HUES64 (cell line): ENCODE data around the gene CCDC12.

Experiments used
- H3K27ac ChIP-seq: 2 replicates; pipeline ENCODE4 v1.7.0; 2013; ENCODE audit warnings: low read depth, low read length, inconsistent platforms
- H3K27me3 ChIP-seq: 2 replicates; pipeline ENCODE4 v1.6.1; 2013; ENCODE audit warnings: mild to moderate bottlenecking, low read length; ENCODE audit not compliant: insufficient read depth
- H3K36me3 ChIP-seq: 2 replicates; pipeline ENCODE4 v1.6.1; 2013; ENCODE audit warnings: mild to moderate bottlenecking, low read length; ENCODE audit not compliant: insufficient read depth
- H3K4me1 ChIP-seq: 2 replicates; pipeline ENCODE4 v1.6.1; 2013; ENCODE audit warnings: mild to moderate bottlenecking, low read length, moderate library complexity; ENCODE audit not compliant: insufficient read depth
- H3K4me3 ChIP-seq: 2 replicates; pipeline ENCODE4 v1.5.1; 2013; ENCODE audit warnings: mild to moderate bottlenecking, low read length, moderate library complexity
- H3K9ac ChIP-seq: 2 replicates; pipeline ENCODE4 v1.6.1; 2013; ENCODE audit warnings: mild to moderate bottlenecking, low read depth, low read length
- H3K9me3 ChIP-seq: 2 replicates; pipeline ENCODE4 v1.6.1; 2013; ENCODE audit warnings: low read depth, low read length; ENCODE audit not compliant: insufficient read depth
- WGBS: fragments of 150-250, 120-280 bp; methylation state at CpG from one replicate; pipeline ENCODE4 v1.1.7; 2013; ENCODE audit warnings: missing lambda C conversion rate; 5-methylcytosine and 5-hydroxymethylcytosine counted together

Gene CCDC12

DNA sequence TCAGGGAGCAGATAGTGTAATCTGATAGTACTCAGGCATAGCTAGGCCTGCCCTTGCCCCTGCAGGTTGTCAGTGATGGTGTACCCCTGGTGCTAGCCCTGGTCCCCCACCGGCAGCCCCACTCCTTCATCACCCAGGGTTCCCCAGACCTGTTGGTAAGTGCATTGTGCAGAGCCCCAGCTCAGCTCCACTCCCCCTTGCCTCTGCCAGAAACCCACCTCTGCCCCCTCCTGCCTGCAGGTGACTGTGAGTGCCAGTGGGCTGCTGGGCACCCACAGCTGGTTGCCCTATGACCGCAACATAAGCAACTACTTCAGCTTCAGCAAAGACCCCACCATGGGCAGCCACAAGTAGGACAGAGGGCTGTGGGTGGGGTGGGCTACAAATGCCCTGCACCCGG is 30.5 kb upstream of the CCDC12 start:
- Histone ChIP-seq H3K36me3 (peaks cover 41% of the 10 kb centered on the region), H3K9ac (no peak overlapping the region)
- WGBS, result 93% methylated on average over 3 of the region's 3 CpGs

DNA sequence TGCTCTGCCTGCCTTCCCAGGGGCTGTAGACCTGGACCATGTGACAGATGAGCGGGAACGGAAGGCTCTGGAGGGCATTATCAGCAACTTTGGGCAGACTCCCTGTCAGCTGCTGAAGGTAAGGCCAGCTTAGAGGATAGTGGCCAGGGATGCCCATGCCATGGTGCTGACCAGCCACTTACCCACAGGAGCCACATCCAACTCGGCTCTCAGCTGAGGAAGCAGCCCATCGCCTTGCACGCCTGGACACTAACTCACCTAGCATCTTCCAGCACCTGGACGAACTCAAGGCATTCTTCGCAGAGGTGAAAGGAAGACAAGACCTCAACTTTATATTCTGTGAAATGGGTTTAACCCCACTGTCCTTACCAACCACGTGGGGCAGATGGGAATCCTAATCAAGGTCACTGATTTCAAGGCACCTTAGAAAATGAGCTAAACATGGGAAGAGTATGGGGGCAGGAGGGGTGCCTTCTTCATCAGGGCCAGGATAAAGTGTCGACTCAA is 29.7 kb upstream of the CCDC12 start:
- 0 out of 2 replicates have a peak, but pooled peaks cover 5% of the 10 kb centered on the region for H3K4me1 ChIP-seq
- H3K27ac ChIP-seq, result no peak overlapping the region
- whole genome bisulfite sequencing, result 91% methylated on average over 9 of the region's 9 CpGs
- H3K9ac ChIP-seq, result no peak overlapping the region
- H3K9me3 ChIP-seq, result no peaks in the 10 kb centered on the region
- peaks cover 48% of the 10 kb centered on the region for H3K36me3 ChIP-seq
- H3K27me3 ChIP-seq, result no peaks in the 10 kb centered on the region
- H3K4me3 ChIP-seq, result no peak overlapping the region

More for the DNA sequence above, 30.5 kb upstream of the CCDC12 start:
- Histone ChIP-seq H3K4me1 (0 out of 2 replicates have a peak, but pooled peaks cover 5% of the 10 kb centered on the region), H3K4me3 (no peak overlapping the region), H3K27me3 (no peaks in the 10 kb centered on the region), H3K27ac (no peak overlapping the region), H3K9me3 (no peaks in the 10 kb centered on the region)

DNA sequence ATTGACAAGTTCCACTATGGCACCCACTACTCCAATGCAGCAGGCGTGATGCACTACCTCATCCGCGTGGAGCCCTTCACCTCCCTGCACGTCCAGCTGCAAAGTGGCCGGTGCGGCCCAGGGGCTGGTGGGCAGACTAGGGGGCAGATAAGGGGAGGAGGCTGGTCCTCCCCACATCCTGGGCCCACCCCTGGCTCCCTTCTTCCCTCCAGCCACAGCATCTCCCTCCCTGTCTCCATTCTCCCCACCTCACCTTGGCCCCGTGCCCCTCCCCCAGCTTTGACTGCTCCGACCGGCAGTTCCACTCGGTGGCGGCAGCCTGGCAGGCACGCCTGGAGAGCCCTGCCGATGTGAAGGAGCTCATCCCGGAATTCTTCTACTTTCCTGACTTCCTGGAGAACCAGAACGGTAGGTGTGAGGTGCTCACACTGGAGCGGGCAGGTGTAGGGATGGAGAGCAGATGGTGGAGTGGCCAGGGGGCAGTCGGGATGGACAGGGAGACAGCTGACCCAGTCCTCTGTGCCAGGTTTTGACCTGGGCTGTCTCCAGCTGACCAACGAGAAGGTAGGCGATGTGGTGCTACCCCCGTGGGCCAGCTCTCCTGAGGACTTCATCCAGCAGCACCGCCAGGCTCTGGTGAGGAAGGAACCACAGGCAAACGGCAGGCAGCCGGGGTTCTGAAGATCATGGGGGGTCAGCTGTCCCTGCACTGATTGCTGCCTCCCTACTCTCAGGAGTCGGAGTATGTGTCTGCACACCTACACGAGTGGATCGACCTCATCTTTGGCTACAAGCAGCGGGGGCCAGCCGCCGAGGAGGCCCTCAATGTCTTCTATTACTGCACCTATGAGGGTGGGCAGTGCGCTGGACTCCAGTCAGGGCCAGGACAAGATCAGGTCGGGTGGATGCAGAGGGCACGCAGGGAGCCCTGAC is 28.9 kb upstream of the CCDC12 start:
- Histone ChIP-seq H3K36me3 (peaks cover 55% of the 10 kb centered on the region), H3K4me3 (no peak overlapping the region), H3K4me1 (0 out of 2 replicates have a peak, but pooled peaks cover 4% of the 10 kb centered on the region), H3K27me3 (no peaks in the 10 kb centered on the region), H3K9me3 (no peaks in the 10 kb centered on the region), H3K9ac (no peak overlapping the region), H3K27ac (no peak overlapping the region)
- WGBS, result 92% methylated on average over 32 of the region's 32 CpGs

DNA sequence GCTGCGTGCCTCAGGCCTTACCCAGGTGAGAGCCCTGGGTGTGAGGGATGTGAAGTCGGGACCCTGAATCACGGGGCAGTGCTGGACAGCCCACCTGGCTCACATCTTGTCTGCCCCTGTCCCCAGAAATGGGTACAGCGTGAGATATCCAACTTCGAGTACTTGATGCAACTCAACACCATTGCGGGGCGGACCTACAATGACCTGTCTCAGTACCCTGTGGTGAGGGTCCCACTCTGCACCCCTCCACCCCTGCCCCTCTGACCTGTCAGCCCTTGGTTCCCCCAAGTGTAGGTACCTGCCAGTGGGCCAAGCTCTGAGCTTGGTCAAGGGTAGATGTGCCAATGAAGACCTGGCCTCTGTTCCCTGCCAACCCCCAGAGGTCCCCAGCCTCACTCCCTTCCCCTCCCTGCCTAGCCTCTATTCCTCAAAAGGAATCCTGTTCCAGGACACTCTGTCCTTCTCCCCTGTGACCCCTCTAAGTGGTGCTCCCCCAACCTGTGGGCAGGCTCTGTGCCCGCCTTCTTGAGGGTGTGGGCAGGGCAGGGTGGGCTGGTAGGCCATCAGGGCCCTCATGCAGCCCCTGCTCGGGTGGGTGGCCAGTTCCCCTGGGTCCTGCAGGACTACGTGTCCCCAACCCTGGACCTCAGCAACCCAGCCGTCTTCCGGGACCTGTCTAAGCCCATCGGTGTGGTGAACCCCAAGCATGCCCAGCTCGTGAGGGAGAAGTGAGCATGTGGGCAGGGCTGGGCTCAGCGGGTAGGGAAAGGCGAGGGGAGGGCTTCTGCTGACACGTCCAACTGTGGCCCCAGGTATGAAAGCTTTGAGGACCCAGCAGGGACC is 28.0 kb upstream of the CCDC12 start:
- Histone ChIP-seq H3K9me3 (no peaks in the 10 kb centered on the region), H3K4me1 (no peaks in the 10 kb centered on the region), H3K27me3 (no peaks in the 10 kb centered on the region), H3K4me3 (no peak overlapping the region), H3K27ac (no peak overlapping the region), H3K9ac (no peak overlapping the region), H3K36me3 (peaks cover 64% of the 10 kb centered on the region)
- 94% methylated on average over 17 of the region's 17 CpGs for WGBS

DNA sequence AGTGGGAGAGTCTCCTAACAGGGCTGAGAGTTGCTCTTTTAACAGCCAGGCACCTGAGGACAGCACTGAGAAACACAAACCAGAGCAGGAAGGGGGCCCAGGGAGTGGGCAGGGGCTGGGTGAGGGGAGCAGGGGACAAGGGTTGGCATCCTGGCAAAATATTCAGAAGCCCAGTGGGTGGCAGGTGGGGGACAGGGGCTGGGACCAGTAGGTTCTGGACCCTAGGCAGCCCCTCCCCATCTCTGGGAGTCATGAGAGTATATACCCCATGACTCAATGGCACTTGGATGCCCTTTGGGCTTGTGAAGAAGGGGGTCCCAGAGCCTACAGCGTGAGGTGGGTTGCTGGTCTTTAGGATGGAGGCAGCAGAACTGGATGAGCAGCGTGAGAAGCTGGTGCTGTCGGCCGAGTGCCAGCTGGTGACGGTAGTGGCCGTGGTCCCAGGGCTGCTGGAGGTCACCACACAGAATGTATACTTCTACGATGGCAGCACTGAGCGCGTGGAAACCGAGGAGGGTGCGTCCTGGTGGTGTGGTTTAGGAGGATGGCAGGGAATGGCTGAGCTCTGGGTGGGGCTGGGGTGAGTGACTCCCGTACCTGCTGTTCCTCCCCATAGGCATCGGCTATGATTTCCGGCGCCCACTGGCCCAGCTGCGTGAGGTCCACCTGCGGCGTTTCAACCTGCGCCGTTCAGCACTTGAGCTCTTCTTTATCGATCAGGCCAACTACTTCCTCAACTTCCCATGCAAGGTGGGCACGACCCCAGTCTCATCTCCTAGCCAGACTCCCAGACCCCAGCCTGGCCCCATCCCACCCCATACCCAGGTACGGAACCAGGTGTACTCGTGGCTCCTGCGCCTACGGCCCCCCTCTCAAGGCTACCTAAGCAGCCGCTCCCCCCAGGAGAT is 27.2 kb upstream of the CCDC12 start:
- no peak overlapping the region for H3K27ac ChIP-seq
- 94% methylated on average over 27 of the region's 27 CpGs for WGBS
- peaks cover 70% of the 10 kb centered on the region for H3K36me3 ChIP-seq

DNA sequence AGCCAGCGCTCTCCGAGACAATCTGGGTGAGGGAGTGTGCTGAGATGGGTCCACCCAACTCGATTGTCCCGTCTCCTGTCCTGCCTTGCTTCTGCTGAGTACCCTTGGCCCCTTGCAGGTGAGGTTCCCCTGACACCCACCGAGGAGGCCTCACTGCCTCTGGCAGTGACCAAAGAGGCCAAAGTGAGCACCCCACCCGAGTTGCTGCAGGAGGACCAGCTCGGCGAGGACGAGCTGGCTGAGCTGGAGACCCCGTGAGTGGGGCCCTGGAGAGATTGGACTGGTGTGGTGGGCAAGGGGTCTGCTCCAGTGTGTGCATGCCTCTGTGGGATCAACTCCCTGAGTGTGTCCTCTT is 26.5 kb upstream of the CCDC12 start:
- H3K36me3 ChIP-seq, result peaks cover 68% of the 10 kb centered on the region
- H3K4me1 ChIP-seq, result no peaks in the 10 kb centered on the region
- H3K9ac ChIP-seq, result no peak overlapping the region
- H3K9me3 ChIP-seq, result no peaks in the 10 kb centered on the region
- 92% methylated on average over 10 of the region's 10 CpGs for WGBS
- H3K27me3 ChIP-seq, result no peaks in the 10 kb centered on the region
- H3K27ac ChIP-seq, result no peak overlapping the region
- H3K4me3 ChIP-seq, result no peak overlapping the region

More for the DNA sequence above, 27.2 kb upstream of the CCDC12 start:
- no peaks in the 10 kb centered on the region for H3K27me3 ChIP-seq
- H3K4me1 ChIP-seq, result no peaks in the 10 kb centered on the region
- no peak overlapping the region for H3K9ac ChIP-seq
- no peaks in the 10 kb centered on the region for H3K9me3 ChIP-seq
- no peak overlapping the region for H3K4me3 ChIP-seq

DNA sequence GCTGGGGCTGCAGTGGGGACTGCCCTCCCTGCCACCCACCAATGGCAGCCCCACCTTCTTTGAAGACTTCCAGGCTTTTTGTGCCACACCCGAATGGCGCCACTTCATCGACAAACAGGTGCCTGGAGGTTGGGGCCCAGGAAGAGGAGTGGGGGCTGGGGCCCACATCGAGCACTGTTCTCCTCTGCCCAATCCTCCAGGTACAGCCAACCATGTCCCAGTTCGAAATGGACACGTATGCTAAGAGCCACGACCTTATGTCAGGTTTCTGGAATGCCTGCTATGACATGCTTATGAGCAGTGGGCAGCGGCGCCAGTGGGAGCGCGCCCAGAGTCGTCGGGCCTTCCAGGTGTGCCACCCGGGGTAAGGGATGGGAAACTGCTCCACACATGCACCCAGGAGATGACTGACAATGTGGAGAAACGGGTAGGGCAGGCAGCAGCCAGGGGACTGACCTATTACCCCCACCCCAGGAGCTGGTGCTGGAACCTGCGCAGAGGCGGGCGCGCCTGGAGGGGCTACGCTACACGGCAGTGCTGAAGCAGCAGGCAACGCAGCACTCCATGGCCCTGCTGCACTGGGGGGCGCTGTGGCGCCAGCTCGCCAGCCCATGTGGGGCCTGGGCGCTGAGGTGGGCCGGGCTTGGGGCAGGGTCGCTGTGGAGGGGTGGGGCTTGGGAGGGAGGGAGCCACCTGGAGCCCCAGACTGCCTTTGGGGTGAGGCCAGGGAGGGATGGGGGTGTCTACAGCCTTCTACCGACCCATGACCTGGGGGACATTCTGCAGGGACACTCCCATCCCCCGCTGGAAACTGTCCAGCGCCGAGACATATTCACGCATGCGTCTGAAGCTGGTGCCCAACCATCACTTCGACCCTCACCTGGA is 25.9 kb upstream of the CCDC12 start:
- no peaks in the 10 kb centered on the region for H3K4me1 ChIP-seq
- H3K27me3 ChIP-seq, result no peaks in the 10 kb centered on the region
- H3K4me3 ChIP-seq, result no peak overlapping the region
- H3K27ac ChIP-seq, result no peak overlapping the region
- peaks cover 66% of the 10 kb centered on the region for H3K36me3 ChIP-seq
- no peaks in the 10 kb centered on the region for H3K9me3 ChIP-seq
- no peak overlapping the region for H3K9ac ChIP-seq
- WGBS, result 90% methylated on average over 35 of the region's 35 CpGs

DNA sequence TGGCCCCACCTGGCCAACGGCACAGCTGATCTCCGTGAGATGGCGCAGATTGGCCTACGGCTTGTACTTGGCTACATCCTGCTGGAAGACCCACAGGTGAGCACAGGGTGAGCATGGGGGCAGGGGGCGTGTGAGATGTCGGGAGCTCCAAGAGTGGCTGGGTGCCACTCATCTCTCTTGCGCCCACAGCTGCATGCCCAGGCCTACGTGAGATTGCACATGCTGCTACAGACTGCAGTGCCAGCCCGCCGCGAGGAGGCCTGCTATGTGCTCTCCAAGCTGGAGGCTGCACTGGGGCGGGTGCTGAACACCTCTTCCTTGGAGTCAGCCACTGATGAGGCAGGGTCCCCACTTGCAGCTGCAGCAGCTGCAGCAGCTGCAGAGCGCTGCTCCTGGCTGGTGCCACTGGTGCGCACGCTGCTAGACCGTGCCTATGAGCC is 25.2 kb upstream of the CCDC12 start:
- Histone ChIP-seq H3K27ac (no peak overlapping the region), H3K36me3 (peaks cover 63% of the 10 kb centered on the region), H3K27me3 (no peaks in the 10 kb centered on the region), H3K9me3 (no peaks in the 10 kb centered on the region), H3K9ac (no peak overlapping the region), H3K4me1 (no peaks in the 10 kb centered on the region), H3K4me3 (no peak overlapping the region)
- WGBS, result 96% methylated on average over 16 of the region's 16 CpGs

DNA sequence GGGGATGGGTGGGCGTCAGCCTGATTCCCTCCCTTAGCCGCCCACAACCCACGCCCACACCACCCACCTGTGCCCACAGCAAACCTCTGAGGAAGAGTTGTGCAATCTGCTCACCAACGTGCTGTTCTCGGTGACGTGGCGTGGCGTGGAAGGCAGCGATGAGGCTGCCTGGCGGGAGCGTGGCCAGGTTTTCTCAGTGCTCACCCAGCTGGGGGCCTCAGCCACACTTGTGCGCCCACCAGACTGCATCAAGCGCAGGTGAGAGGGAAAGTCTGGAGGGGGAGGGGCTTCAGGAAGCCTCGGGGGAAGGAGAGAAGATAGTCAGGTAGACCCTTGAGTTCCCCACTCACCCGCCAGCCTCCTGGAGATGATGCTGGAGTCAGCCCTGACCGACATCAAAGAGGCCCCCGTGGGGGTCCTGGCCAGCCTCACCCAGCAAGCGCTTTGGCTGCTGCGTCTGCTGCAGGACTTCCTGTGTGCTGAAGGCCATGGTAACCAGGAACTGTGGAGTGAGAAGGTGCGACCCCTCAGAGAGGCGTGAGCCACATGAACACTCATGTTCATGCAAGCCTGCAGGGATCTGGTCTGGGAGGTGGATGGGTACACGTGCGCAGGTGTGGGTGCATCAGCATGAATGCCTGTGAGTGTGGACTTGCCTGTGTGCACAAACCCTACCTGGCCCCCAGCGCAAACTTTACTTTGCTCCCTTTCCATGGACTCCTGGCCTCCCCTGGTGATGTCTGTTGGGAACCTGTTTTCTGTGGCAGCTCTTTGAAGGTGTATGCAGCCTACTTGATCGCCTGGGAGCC is 24.6 kb upstream of the CCDC12 start:
- Histone ChIP-seq H3K9me3 (no peaks in the 10 kb centered on the region), H3K4me3 (no peak overlapping the region), H3K27me3 (no peaks in the 10 kb centered on the region), H3K36me3 (peaks cover 58% of the 10 kb centered on the region), H3K9ac (no peak overlapping the region), H3K27ac (no peak overlapping the region), H3K4me1 (no peaks in the 10 kb centered on the region)
- WGBS, result 95% methylated on average over 24 of the region's 25 CpGs
